ENCODE measurements around the gene NAALADL1. TPM values are rescaled to one million over a fixed set of nuclear protein-coding genes. Genes with fewer than 3 reads are reported as not detected.

The NAALADL1 gene
- total and polyA plus RNA-seq, 7 experiments from 2014 or later: 12.2 to 25.3 (median 18.8) TPM

- Mint-ChIP-seq H3K27me3 (no peaks in the 10 kb centered on the region), H3K36me3 (peaks cover 0 to 5% (median 0%) of the 10 kb centered on the region in 5 donors), H3K9me3 (no peaks in the 10 kb centered on the region), H3K4me1 (peaks cover 0 to 13% (median 7%) of the 10 kb centered on the region in 7 donors), H3K27ac (no peak overlapping the region), H3K4me3 (no peak overlapping the region)
- Histone ChIP-seq H3K4me1 (ENCODE audit: control insufficient read depth in 2 of 2, insufficient read depth in 2 of 2, low read length in 2 of 2) (peaks cover 0 to 8% of the 10 kb centered on the region in 2 donors), H3K36me3 (ENCODE audit: control insufficient read depth in 2 of 3, insufficient read depth in 3 of 3, low read length in 3 of 3) (peaks cover 0 to 53% (median 0%) of the 10 kb centered on the region in 3 experiments), H3K27ac (ENCODE audit: low read depth, low read length) (no peak overlapping the region), H3K9me3 (ENCODE audit: control insufficient read depth in 2 of 3, low read length in 3 of 3) (no peaks in the 10 kb centered on the region), H3K27me3 (ENCODE audit: control insufficient read depth in 2 of 2, insufficient read depth in 2 of 2, low read length in 2 of 2) (no peaks in the 10 kb centered on the region), H3K4me3 (ENCODE audit: low read length) (no peak overlapping the region)
- ChIA-PET POLR2A (interaction anchor here (2.4 kb wide), 1 partner anchor 8 kb away, joined by 9 read pairs; no protein-coding TSS in a partner anchor), CTCF (no interaction called here)
- no peak for ATAC-seq
- no peak for DNase-seq
- intact Hi-C loops (cut with micrococcal nuclease): no loop called here
Observed at GRCh38 chr11:65036931-65037330, 21.4 kb downstream of the NAALADL1 start.

- Mint-ChIP-seq H3K36me3 (peaks cover 0 to 5% (median 0%) of the 10 kb centered on the region in 5 donors), H3K27me3 (no peaks in the 10 kb centered on the region), H3K4me3 (no peak overlapping the region), H3K9me3 (no peaks in the 10 kb centered on the region), H3K27ac (no peak overlapping the region), H3K4me1 (peaks cover 0 to 6% (median 3%) of the 10 kb centered on the region in 7 donors)
- intact Hi-C loops (cut with micrococcal nuclease): no loop called here
- H3K36me3 ChIP-seq (ENCODE audit: control insufficient read depth in 2 of 3, insufficient read depth in 3 of 3, low read length in 3 of 3): peaks cover 0 to 55% (median 0%) of the 10 kb centered on the region in 3 experiments
- POLR2A ChIA-PET: interaction anchor here (1.2 to 1.4 kb wide), 2 partner anchors 21 to 99 kb away, joined by 3 to 4 read pairs; partner anchors contain the start of gene ARL2
- no peak overlapping the region for H3K4me3 ChIP-seq (ENCODE audit: low read length)
- no peaks in the 10 kb centered on the region for H3K9me3 ChIP-seq (ENCODE audit: control insufficient read depth in 2 of 3, low read length in 3 of 3)
- H3K4me1 ChIP-seq (ENCODE audit: control insufficient read depth in 2 of 2, insufficient read depth in 2 of 2, low read length in 2 of 2): peaks cover 0 to 5% of the 10 kb centered on the region in 2 donors
- H3K27ac ChIP-seq (ENCODE audit: low read depth, low read length): no peak overlapping the region
- CTCF ChIA-PET: interaction anchor here (0.8 kb wide), 1 partner anchor 22 kb away, joined by 3 read pairs; the partner anchor contains the start of gene ARL2
- ATAC-seq (no peak), DNase-seq (no peak)
- H3K27me3 ChIP-seq (ENCODE audit: control insufficient read depth in 2 of 2, insufficient read depth in 2 of 2, low read length in 2 of 2): no peaks in the 10 kb centered on the region
Observed at GRCh38 chr11:65035579-65035978, 22.8 kb downstream of the NAALADL1 start.

GRCh38 chr11:65034423-65034822 is 23.9 kb downstream of the NAALADL1 start:
- no peak for ATAC-seq

GRCh38 chr11:65032216-65032615 is 26.1 kb downstream of the NAALADL1 start:
- Histone ChIP-seq H3K27ac (ENCODE audit: low read depth, low read length) (no peak overlapping the region), H3K4me1 (ENCODE audit: control insufficient read depth in 2 of 2, insufficient read depth in 2 of 2, low read length in 2 of 2) (peaks cover 9% of the 10 kb centered on the region in 2 donors), H3K27me3 (ENCODE audit: control insufficient read depth in 2 of 2, insufficient read depth in 2 of 2, low read length in 2 of 2) (no peaks in the 10 kb centered on the region), H3K4me3 (ENCODE audit: low read length) (no peak overlapping the region), H3K36me3 (ENCODE audit: control insufficient read depth in 2 of 3, insufficient read depth in 3 of 3, low read length in 3 of 3) (peaks cover 0 to 40% (median 0%) of the 10 kb centered on the region in 3 experiments), H3K9me3 (ENCODE audit: control insufficient read depth in 2 of 3, low read length in 3 of 3) (no peaks in the 10 kb centered on the region)
- Mint-ChIP-seq H3K36me3 (peaks cover 0 to 5% (median 0%) of the 10 kb centered on the region in 5 donors), H3K9me3 (no peaks in the 10 kb centered on the region), H3K4me1 (peaks cover 8 to 19% (median 14%) of the 10 kb centered on the region in 7 donors), H3K4me3 (no peak overlapping the region), H3K27ac (no peak overlapping the region), H3K27me3 (no peaks in the 10 kb centered on the region)
- ChIA-PET CTCF (no interaction called here), POLR2A (interaction anchor here (1.0 kb wide), 1 partner anchor 64 kb away, joined by 3 read pairs; no protein-coding TSS in a partner anchor)
- DNase-seq (no peak), ATAC-seq (no peak)
- intact Hi-C loops (cut with micrococcal nuclease): no loop called here

More at GRCh38 chr11:65034423-65034822, 23.9 kb downstream of the NAALADL1 start:
- no peaks in the 10 kb centered on the region for H3K9me3 Mint-ChIP-seq
- ChIA-PET CTCF (interaction anchor here (0.9 kb wide), 1 partner anchor 20 kb away, joined by 3 read pairs; the partner anchor contains the start of gene ARL2), POLR2A (interaction anchor here (1.0 to 1.4 kb wide), 3 partner anchors 9 to 101 kb away, joined by 3 to 5 read pairs (median 4); no protein-coding TSS in a partner anchor)
- H3K4me1 Mint-ChIP-seq: peaks cover 0 to 3% (median 0%) of the 10 kb centered on the region in 7 donors
- H3K27ac ChIP-seq (ENCODE audit: low read depth, low read length): no peak overlapping the region
- H3K27me3 ChIP-seq (ENCODE audit: control insufficient read depth in 2 of 2, insufficient read depth in 2 of 2, low read length in 2 of 2): no peaks in the 10 kb centered on the region
- H3K4me3 ChIP-seq (ENCODE audit: low read length): no peak overlapping the region
- no peaks in the 10 kb centered on the region for H3K27me3 Mint-ChIP-seq
- no peaks in the 10 kb centered on the region for H3K4me1 ChIP-seq (ENCODE audit: control insufficient read depth in 2 of 2, insufficient read depth in 2 of 2, low read length in 2 of 2)
- H3K27ac Mint-ChIP-seq: no peak overlapping the region
- H3K9me3 ChIP-seq (ENCODE audit: control insufficient read depth in 2 of 3, low read length in 3 of 3): no peaks in the 10 kb centered on the region
- intact Hi-C loops (cut with micrococcal nuclease): no loop called here
- H3K36me3 ChIP-seq (ENCODE audit: control insufficient read depth in 2 of 3, insufficient read depth in 3 of 3, low read length in 3 of 3): peaks cover 0 to 55% (median 0%) of the 10 kb centered on the region in 3 experiments
- H3K4me3 Mint-ChIP-seq: no peak overlapping the region
- no peak for DNase-seq
- H3K36me3 Mint-ChIP-seq: peaks cover 0 to 5% (median 0%) of the 10 kb centered on the region in 5 donors

DNA sequence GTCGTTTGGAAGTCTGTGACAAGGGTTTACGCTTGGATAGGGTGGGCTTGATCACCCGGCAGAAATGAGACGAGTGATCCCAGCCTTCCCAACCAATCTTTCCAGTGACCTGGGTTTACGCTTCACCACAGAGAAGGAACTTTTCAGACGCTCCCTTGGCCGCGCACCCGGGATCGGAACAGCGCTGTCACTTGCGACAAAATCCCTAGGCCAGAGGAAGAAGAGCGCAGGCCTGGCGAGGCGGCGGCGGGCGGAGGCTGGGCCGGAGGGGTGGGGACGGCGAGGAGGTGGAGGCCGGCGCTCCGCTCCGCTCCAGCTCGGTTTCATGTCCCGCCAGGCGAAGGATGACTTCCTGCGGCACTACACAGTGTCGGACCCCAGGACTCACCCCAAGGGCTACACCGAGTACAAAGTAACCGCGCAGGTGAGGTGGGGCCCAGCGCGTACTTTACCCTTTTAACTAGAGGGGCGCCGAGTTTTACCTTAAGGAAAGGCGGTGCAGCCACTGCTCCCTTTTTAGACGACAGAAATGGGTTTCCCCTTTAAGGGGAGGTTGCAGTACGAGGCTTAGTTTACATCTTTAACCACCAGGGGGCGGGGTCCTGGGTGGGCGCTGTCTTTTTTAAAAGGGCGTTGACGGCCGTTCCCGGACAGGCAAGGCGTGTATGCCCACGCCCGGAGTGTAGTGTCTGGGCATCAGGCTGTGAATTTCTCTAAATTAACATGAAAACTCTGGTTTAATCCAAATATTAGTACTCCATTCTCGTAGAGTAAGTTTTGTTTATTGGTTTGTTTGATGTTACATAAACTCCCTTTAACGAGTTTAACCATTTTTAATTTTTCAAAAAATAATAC is 30.9 kb downstream of the NAALADL1 start, which contains the start of gene SNX15:
TSS of gene SNX15 (plus strand) at position 227 of the 855 bp plus-strand sequence. CDS start at position 326, 99 bp downstream.
- Mint-ChIP-seq H3K4me1 (peaks cover 12 to 24% (median 21%) of the 10 kb centered on the region in 7 donors), H3K4me3 (peak within 1 kb of the TSS; percentile 66 to 91 (median 83)), H3K27me3 (no peaks in the 10 kb centered on the region), H3K27ac (peak within 1 kb of the TSS; percentile 59 to 95 (median 87)), H3K36me3 (peaks cover 0 to 3% (median 0%) of the 10 kb centered on the region in 5 donors), H3K9me3 (no peaks in the 10 kb centered on the region)
- H3K27ac ChIP-seq (ENCODE audit: low read depth, low read length): peak within 1 kb of the TSS; percentile 59
- POLR2A ChIA-PET: interaction anchor here (0.5 to 4.9 kb wide), 14 partner anchors 10 to 249 kb away, joined by 3 to 28 read pairs (median 5); partner anchors contain the start of genes ARL2, FAU, MRPL49 and SAC3D1
- no peaks in the 10 kb centered on the region for H3K9me3 ChIP-seq (ENCODE audit: control insufficient read depth in 2 of 3, low read length in 3 of 3)
- peak within 1 kb of the TSS; percentile 41 for H3K4me3 ChIP-seq (ENCODE audit: low read length)
- intact Hi-C loops (cut with micrococcal nuclease): loop anchor here (1.0 to 5.0 kb wide), 16 partner anchors 13 to 547 kb away; partner anchors contain the start of genes ARL2 (in 2 of the 2), ATG2A (in 2 of the 2), CDCA5 (in 2 of the 2) and FAU (in 2 of the 2)
- CTCF ChIA-PET: interaction anchor here (0.6 to 1.6 kb wide), 8 partner anchors 13 to 587 kb away, joined by 3 to 7 read pairs (median 3); partner anchors contain the start of genes FAU, MRPL49, SAC3D1 and ZNHIT2
- ATAC-seq (peak; percentile 97), DNase-seq (peak; percentile 61 to 95 (median 94))
- H3K36me3 ChIP-seq (ENCODE audit: control insufficient read depth in 2 of 3, insufficient read depth in 3 of 3, low read length in 3 of 3): peaks cover 0 to 7% (median 0%) of the 10 kb centered on the region in 3 experiments
- peaks cover 9 to 14% of the 10 kb centered on the region in 2 donors for H3K4me1 ChIP-seq (ENCODE audit: control insufficient read depth in 2 of 2, insufficient read depth in 2 of 2, low read length in 2 of 2)
- no peaks in the 10 kb centered on the region for H3K27me3 ChIP-seq (ENCODE audit: control insufficient read depth in 2 of 2, insufficient read depth in 2 of 2, low read length in 2 of 2)

GRCh38 chr11:65026810-65027209 is 31.5 kb downstream of the NAALADL1 start:
- ChIA-PET POLR2A (interaction anchor here (0.5 to 4.9 kb wide), 9 partner anchors 12 to 249 kb away, joined by 3 to 28 read pairs (median 5); partner anchors contain the start of genes ARL2, SAC3D1, SF1 and ZNHIT2), CTCF (interaction anchor here (0.6 to 1.6 kb wide), 4 partner anchors 12 to 588 kb away, joined by 3 to 7 read pairs (median 4); partner anchors contain the start of gene ZNHIT2)
- Mint-ChIP-seq H3K4me3 (peak overlapping the region; percentile 66 to 91 (median 83)), H3K9me3 (no peaks in the 10 kb centered on the region), H3K27me3 (no peaks in the 10 kb centered on the region), H3K27ac (peak overlapping the region; percentile 59 to 95 (median 87)), H3K4me1 (peaks cover 12 to 24% (median 20%) of the 10 kb centered on the region in 7 donors), H3K36me3 (peaks cover 0 to 6% (median 0%) of the 10 kb centered on the region in 5 donors)
- Histone ChIP-seq H3K4me3 (ENCODE audit: low read length) (peak overlapping the region; percentile 30), H3K4me1 (ENCODE audit: control insufficient read depth in 2 of 2, insufficient read depth in 2 of 2, low read length in 2 of 2) (peaks cover 9 to 14% of the 10 kb centered on the region in 2 donors), H3K36me3 (ENCODE audit: control insufficient read depth in 2 of 3, insufficient read depth in 3 of 3, low read length in 3 of 3) (peaks cover 0 to 1% (median 0%) of the 10 kb centered on the region in 3 experiments), H3K27me3 (ENCODE audit: control insufficient read depth in 2 of 2, insufficient read depth in 2 of 2, low read length in 2 of 2) (no peaks in the 10 kb centered on the region), H3K27ac (ENCODE audit: low read depth, low read length) (peak overlapping the region; percentile 59), H3K9me3 (ENCODE audit: control insufficient read depth in 2 of 3, low read length in 3 of 3) (no peaks in the 10 kb centered on the region)
- no peak for DNase-seq
- intact Hi-C loops (cut with micrococcal nuclease): loop anchor here (1.0 to 5.0 kb wide), 16 partner anchors 13 to 548 kb away; partner anchors contain the start of genes ARL2 (in 2 of the 2), ATG2A (in 2 of the 2), CDCA5 (in 2 of the 2) and FAU (in 2 of the 2)
- no peak for ATAC-seq
